HG03175 (cell line): Measurements from ENCODE around the gene ABCA6.
"Not testable (repeated sequence)": the region's sequence is repeated elsewhere in the genome, so short reads cannot be mapped to it uniquely, and the experiment has no call there.

Experiments
- ATAC-seq: cut with Tn5 transposase; IDR thresholded peaks from one replicate; pipeline ENCODE4 v1.9.1; 2021; ENCODE audit warnings: mild to moderate bottlenecking, moderate library complexity; ENCODE audit not compliant: unreplicated experiment

ABCA6 gene

GRCh38 chr17:69073392-69073791 lies 68.3 kb downstream of the ABCA6 start:
- ATAC-seq: not testable (repeated sequence)

- ATAC-seq: not testable (repeated sequence)
These were observed 68.9 kb downstream of the ABCA6 start for GRCh38 chr17:69072803-69073256.

- ATAC-seq: not testable (repeated sequence)
These were observed 70.5 kb downstream of the ABCA6 start for GRCh38 chr17:69071233-69071586.

- not testable (repeated sequence) for ATAC-seq
These were observed 71.1 kb downstream of the ABCA6 start for GRCh38 chr17:69070378-69071232.

GRCh38 chr17:69069226-69069750 lies 72.4 kb downstream of the ABCA6 start:
- no peak for ATAC-seq

GRCh38 chr17:69067274-69068047 lies 74.2 kb downstream of the ABCA6 start:
- no peak for ATAC-seq

- ATAC-seq: no peak
These were observed 75.2 kb downstream of the ABCA6 start for GRCh38 chr17:69066482-69066881.

- no peak for ATAC-seq
These were observed 76.6 kb downstream of the ABCA6 start for GRCh38 chr17:69065113-69065512.

- no peak for ATAC-seq
These were observed 77.2 kb downstream of the ABCA6 start for GRCh38 chr17:69064476-69064875.

GRCh38 chr17:69064001-69064400 lies 77.7 kb downstream of the ABCA6 start:
- no peak for ATAC-seq

GRCh38 chr17:69062860-69063581 lies 78.7 kb downstream of the ABCA6 start:
- no peak for ATAC-seq

GRCh38 chr17:69061721-69062556 lies 79.8 kb downstream of the ABCA6 start:
- ATAC-seq: no peak

- no peak for ATAC-seq
These were observed 80.9 kb downstream of the ABCA6 start, which contains the start of gene ABCA9 for GRCh38 chr17:69060822-69061221. Gene ABCA9 (minus strand): TSS chr17:69060927. CDS start chr17:69051126, 9,801 bp downstream.

GRCh38 chr17:69059458-69060175 lies 82.1 kb downstream of the ABCA6 start:
- no peak for ATAC-seq

- no peak for ATAC-seq
These were observed 83.5 kb downstream of the ABCA6 start for GRCh38 chr17:69058165-69058564.

GRCh38 chr17:69057280-69057679 lies 84.4 kb downstream of the ABCA6 start:
- ATAC-seq: no peak

GRCh38 chr17:69056179-69056823 lies 85.4 kb downstream of the ABCA6 start:
- no peak for ATAC-seq

- no peak for ATAC-seq
These were observed 86.4 kb downstream of the ABCA6 start for GRCh38 chr17:69055334-69055733.
